Eye (tissue), 1 donor: ENCODE measurements around the gene ADGRV1.

Experiments
- DNase-seq: peaks from one replicate; pipeline ENCODE4 v3.0.0-alpha.2; 2015

The ADGRV1 gene

DNA sequence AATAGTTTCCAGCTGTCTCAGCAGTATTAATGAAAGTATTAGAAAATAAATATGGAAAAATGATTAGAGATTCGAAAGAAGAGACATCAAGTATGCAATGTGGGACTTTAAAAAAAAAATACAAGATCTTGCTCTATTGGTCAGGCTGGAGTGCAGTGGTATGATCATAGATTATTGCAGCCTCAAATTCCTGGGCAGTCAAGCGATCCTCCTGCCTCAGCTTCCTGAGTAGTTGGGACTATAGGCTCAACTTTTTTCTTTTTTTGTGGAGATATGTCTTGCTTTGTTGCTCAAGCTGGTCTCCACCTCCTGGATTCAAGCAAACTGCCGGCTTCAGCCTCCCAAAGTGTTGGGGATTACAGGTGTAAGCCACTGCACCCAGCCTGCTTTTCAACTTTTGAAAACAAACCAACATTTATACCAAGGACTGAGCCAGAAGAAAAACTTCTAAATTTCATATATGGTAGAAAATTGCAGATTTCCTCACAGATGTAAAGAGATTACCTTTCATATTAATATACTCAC, 323.1 kb downstream of the ADGRV1 start:
- DNase-seq: no peak

GRCh38 chr5:90882448-90882847, 323.9 kb downstream of the ADGRV1 start:
- no peak for DNase-seq

- no peak for DNase-seq
Measured at GRCh38 chr5:90885180-90885868, 326.7 kb downstream of the ADGRV1 start.

DNA sequence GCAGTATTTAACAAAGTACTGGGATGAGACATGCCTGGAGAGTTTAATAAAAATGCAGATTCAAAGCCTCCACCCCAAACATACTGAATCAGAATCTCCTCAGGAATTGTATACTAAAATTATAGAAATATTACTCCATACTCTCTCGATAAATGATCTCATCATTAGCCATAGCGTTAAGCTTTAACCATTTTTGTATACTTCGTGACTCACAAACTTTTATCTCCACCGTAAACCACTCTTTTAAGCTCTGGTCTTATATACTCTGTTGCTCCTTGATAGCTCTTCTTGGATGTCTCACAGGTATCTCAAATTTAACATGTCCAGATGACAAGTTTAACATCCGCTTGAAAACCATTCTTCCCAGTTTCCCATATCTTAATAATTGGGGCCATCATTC, 327.8 kb downstream of the ADGRV1 start:
- no peak for DNase-seq

GRCh38 chr5:90888511-90889324, 330.1 kb downstream of the ADGRV1 start:
- DNase-seq: no peak

DNA sequence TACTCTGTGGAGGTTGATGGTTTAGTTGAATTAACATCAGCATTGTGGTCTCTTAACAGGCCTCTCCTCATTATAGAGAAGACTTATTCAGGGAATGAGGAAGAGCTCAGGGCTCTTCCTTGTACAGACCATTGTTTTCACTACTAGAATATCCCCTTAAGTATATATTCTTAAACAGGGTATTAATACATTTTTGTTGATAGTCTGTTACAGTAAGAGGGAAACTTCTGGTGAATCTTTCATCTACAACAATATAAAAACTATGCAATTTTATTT, 330.7 kb downstream of the ADGRV1 start:
- DNase-seq: no peak

- no peak for DNase-seq
Measured at GRCh38 chr5:90890180-90890579, 331.6 kb downstream of the ADGRV1 start.

- DNase-seq: no peak
Measured at GRCh38 chr5:90894866-90895420, 336.3 kb downstream of the ADGRV1 start.

GRCh38 chr5:90897618-90898017, 339.0 kb downstream of the ADGRV1 start:
- no peak for DNase-seq

DNA sequence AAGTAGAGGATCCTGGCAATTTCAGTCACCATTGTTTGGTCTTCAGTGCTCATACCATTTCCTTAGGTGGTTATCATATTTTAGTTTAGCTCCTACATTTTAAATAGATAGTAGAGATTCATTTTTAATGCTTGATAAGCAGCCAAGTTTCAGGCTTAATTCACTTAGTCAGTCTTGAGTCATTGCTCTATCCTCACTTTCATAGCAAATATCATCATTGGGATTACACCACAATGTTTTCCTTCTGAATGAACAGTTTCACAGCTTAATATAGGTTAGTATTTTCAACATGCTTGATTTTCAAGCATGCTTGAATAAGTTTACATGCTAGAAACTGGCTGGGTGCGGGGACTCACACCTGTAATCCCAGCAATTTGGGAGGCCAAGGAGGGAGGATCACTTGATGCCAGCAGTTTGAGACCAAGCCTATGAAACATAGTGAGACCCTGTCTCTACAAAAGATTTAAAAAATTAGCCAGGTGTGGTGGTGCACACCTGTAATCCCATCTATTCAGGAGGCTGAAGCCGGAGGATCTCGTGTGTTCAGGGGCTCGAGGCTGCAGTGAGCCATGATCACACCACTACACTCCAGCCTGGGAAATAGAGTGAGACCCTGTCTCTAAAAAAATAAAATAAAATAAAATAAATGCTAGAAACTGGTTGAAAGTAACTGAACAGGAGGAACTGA, 339.9 kb downstream of the ADGRV1 start:
- DNase-seq: no peak

- DNase-seq: no peak
Measured at GRCh38 chr5:90899014-90899604, 340.5 kb downstream of the ADGRV1 start.

- DNase-seq: no peak
Measured at GRCh38 chr5:90901261-90901660, 342.7 kb downstream of the ADGRV1 start.

DNA sequence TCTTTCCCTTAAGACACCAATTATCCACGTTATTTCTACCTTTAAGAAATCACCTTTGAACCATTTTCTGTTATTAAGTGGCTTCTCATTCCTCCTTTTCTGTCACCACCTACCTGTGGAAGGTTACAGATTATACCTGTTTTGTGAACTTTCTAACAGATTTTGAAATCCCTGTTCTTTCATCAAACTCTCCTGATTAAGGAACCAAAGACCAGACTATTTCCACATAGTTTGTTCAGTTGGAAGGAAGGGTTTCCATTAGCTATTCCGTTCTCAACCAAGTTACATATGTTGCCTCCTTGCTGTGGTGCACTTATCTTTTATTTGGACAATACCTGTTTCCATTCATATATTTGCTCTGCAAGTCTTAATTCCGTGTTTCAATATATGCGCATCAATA, 343.6 kb downstream of the ADGRV1 start:
- no peak for DNase-seq

GRCh38 chr5:90902651-90903386, 344.2 kb downstream of the ADGRV1 start:
- DNase-seq: no peak

DNA sequence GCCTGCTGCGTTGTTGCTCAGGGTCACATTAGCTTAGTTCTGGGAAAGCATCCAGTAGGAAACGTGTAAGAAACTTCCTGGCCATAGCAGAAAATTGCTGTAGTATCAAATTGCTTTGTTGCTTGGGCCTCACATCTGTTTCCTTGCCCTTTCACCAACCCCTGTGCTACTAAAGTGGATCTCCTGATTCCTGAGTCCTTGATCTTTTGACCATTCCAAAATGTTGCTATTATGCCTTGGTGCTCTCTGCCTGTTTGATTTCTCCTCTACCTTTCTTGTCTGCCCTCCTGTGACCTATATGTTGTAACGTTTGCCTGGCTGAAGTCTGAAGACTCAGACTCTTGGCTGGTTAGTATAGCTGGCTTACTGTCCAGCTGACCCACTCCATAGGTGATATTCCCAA, 350.5 kb downstream of the ADGRV1 start:
- no peak for DNase-seq

DNA sequence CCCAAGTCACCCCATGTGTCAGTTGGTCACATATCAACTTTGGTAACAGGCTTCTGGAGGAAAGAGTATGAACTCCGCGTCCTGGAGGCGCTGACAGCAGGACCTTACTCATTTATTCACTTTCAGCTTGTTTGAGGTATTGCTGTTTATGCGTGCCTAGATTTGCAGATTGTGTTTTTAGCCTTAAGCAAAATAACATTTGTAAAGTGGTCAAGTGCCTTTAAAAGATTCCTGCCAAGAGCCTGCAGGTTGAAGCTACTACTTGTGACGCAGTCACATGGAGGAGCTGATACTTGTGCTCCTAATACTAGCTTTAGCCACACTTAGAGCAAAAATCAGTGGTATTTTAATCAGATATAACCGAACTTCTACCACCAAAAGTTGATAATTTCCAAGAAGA, 351.3 kb downstream of the ADGRV1 start:
- no peak for DNase-seq

DNA sequence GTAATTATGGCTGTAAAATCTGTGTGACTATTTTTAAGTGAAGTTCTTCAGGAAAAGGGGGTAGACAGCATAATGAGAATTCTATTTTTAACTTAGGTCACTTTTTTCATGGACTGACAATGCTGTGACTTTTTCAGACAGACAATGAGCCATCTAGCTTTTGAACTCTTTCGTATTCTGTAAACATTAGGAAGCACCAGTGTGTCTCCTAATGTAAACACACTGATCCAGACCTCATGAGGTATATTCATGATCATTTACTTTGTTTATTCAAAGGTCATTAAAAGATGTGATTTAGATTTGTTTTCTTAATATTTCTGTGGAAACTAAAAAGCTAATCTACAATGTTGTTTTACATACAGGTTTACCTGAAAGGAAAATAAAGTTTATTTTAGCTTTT, 352.6 kb downstream of the ADGRV1 start:
- no peak for DNase-seq

GRCh38 chr5:90912476-90912875, 353.9 kb downstream of the ADGRV1 start:
- DNase-seq: no peak

- no peak for DNase-seq
Measured at GRCh38 chr5:90915393-90915792, 356.8 kb downstream of the ADGRV1 start.

DNA sequence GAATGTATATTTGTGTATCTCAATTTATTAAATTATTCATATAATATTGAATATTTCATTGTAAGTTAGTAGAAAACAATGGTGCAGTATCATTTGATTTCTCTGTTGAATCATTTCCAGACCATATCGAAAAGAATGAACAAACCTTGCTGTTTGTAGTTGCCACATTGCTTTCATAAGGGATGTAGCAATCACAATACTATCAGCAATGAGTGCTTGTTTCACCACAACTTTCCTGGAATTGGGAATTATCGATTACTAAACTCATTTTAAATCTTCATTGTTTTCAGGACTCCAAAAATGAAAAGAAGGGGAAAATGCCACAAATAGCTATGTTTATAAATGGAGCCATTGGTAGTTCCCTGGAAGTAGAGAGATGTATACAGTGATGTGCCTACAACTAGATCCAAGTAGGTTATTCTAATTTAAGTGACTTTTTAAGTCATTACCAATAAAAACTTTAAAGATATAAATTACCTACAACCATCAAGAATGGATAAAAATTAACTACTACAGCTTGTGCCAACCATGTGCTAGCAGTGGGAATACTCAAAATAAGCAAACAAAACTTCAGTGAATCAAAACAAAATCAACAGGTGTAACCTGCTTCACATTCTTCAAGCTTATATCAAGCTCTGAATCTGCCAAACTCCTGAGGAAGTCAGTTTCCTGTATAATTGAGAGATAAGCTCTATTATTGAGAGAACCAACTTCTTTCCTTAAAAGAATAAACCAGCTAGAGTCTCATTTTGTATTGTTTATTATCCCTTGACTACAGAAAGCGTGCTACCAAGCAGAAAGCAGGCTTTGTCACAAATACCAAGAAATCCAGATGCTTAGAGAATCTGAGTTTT, 358.6 kb downstream of the ADGRV1 start:
- DNase-seq: no peak

DNA sequence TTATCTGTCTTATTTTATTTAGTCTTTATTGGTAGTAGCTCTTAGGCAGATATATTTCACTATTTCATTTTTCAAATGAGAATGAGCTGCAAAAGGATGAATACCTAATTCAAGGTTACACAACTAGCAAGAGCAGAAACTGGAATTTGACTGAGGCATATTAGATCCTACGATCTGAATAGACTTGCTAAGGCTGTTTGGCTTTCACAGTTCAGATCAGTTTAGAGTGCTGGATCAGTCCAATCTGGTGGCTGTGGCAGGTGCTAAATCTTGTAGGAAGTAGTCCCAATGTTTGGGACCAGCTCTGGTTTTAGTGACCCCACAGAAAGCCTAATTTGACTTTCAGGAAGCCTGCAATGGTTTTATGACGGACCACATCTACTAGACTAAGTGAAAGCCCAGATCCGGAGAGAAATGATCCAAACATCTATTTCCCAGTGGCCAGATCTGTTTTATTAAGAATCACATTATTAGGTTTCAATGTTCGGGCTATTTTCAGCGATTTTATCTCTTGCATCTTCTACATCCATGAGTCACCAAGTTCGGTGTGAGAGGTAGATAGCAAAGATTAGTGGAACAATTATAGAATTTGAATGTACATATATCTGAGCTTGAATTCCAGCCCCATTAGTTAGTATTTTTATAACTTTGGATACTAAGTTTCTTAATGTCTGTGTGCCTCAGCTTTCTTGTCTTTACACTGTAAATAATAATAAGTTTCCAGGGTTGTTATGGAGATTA, 359.5 kb downstream of the ADGRV1 start:
- DNase-seq: no peak
